H1 (cell line): ENCODE measurements around the gene DPF3. TPM values are rescaled to one million over a fixed set of nuclear protein-coding genes. Genes with fewer than 3 reads are reported as not detected.

ENCODE experiments used
- CTCF ChIA-PET: fragments of 300-600 bp; sonication (Branson Sonifier 250); formaldehyde crosslinking; loops from one replicate; lab custom pipeline; 2021; ENCODE audit not compliant: partially characterized antibody; lab: Charles Lee
- POLR2A ChIA-PET: fragments of 300-600 bp; sonication (Branson Sonifier 250); formaldehyde crosslinking; loops from one replicate; lab custom pipeline; 2021; ENCODE audit warnings: inconsistent platforms; ENCODE audit not compliant: partially characterized antibody; lab: Charles Lee
- DNase-seq, 2 experiments: peaks; one replicate each; pipeline versions ENCODE4 v3.0.0 to v3.0.0-alpha.2; 2010 to 2022; ENCODE audit warnings: low spot score in 2 of 2, low read depth in 1 of 2, mixed read lengths in 1 of 2
- FAIRE-seq: peaks from 2 replicates; lab custom pipeline; 2011; peaks lifted over from hg19 to GRCh38; lab: Jason Lieb, UNC
- H2AFZ ChIP-seq: 2 replicates; pipeline ENCODE4 v1.8.1; 2012; ENCODE audit warnings: low read length, inconsistent platforms
- H2AK5ac ChIP-seq: 2 replicates; pipeline ENCODE4 v1.6.1; 2013; ENCODE audit warnings: low read depth, low read length
- H2BK120ac ChIP-seq: replicated peaks from 2 replicates; pipeline ENCODE3; 2013; ENCODE audit warnings: low read depth, low read length, inconsistent platforms
- H2BK12ac ChIP-seq: 2 replicates; pipeline ENCODE4 v1.6.1; 2013; ENCODE audit warnings: low read depth, low read length
- H2BK15ac ChIP-seq: 2 replicates; pipeline ENCODE4 v1.6.1; 2013; ENCODE audit warnings: low read length
- H2BK20ac ChIP-seq: 2 replicates; pipeline ENCODE4 v1.6.1; 2013; ENCODE audit warnings: low read length
- H2BK5ac ChIP-seq: 2 replicates; pipeline ENCODE4 v1.6.1; 2013; ENCODE audit warnings: low read depth, low read length
- H3K14ac ChIP-seq: 2 replicates; pipeline ENCODE4 v1.6.1; 2013; ENCODE audit warnings: inconsistent platforms; ENCODE audit not compliant: insufficient read length
- H3K18ac ChIP-seq: 2 replicates; pipeline ENCODE4 v1.6.1; 2013; ENCODE audit warnings: low read length; ENCODE audit errors: extremely low read depth
- H3K23ac ChIP-seq: 2 replicates; pipeline ENCODE4 v1.6.1; 2013; ENCODE audit warnings: inconsistent platforms; ENCODE audit not compliant: insufficient read length
- H3K23me2 ChIP-seq: 2 replicates; pipeline ENCODE4 v1.6.1; 2013; ENCODE audit warnings: low read depth, low read length
- H3K27ac ChIP-seq: 2 replicates; pipeline ENCODE4 v1.6.1; 2011; ENCODE audit warnings: low read depth, low read length, inconsistent platforms
- H3K27me3 ChIP-seq, 4 experiments: replicated peaks in 1 of 4; 1 replicate in 1 of 4; 2 replicates in 3 of 4; pipeline versions ENCODE4 v1.6.1 to v1.8.1; 2011 to 2013; ENCODE audit warnings: low read length in 3 of 4, mild to moderate bottlenecking in 3 of 4, inconsistent platforms in 2 of 4, mixed read lengths in 2 of 4, moderate library complexity in 1 of 4; ENCODE audit not compliant: control insufficient read depth in 3 of 4, insufficient read depth in 3 of 4; ENCODE audit errors: extremely low read depth in 1 of 4
- H3K36me3 ChIP-seq, 4 experiments: 2 replicates each; pipeline versions ENCODE4 v1.6.1 to v1.8.1; 2011 to 2013; ENCODE audit warnings: mild to moderate bottlenecking in 4 of 4, low read length in 3 of 4, moderate library complexity in 2 of 4, control low read depth in 1 of 4, inconsistent platforms in 1 of 4; ENCODE audit not compliant: insufficient read depth in 4 of 4, control insufficient read depth in 2 of 4
- H3K4ac ChIP-seq: replicated peaks from 2 replicates; pipeline ENCODE3; 2013; ENCODE audit warnings: low read length, low read depth, mixed read lengths, inconsistent platforms; ENCODE audit not compliant: insufficient read length
- H3K4me1 ChIP-seq, 4 experiments: replicated peaks in 1 of 4; 1 replicate in 1 of 4; 2 replicates in 3 of 4; pipeline versions ENCODE4 v1.6.1 to v1.8.1; 2011 to 2013; ENCODE audit warnings: low read length in 3 of 4, inconsistent platforms in 2 of 4, mixed read lengths in 1 of 4; ENCODE audit not compliant: insufficient read depth in 4 of 4, control insufficient read depth in 3 of 4
- H3K4me2 ChIP-seq, 2 experiments: 2 replicates each; pipeline versions ENCODE4 v1.6.1 to v1.8.1; 2011 to 2013; ENCODE audit warnings: low read depth in 2 of 2, low read length in 2 of 2, control low read depth in 1 of 2, inconsistent platforms in 1 of 2, mild to moderate bottlenecking in 1 of 2; ENCODE audit not compliant: insufficient read depth in 1 of 2
- H3K4me3 ChIP-seq, 4 experiments: fragments of 200-600, 300-600 bp in 1 of 4; sonication (generic), shearing (Covaris generic), sonication (Bioruptor Twin) in 1 of 4; 2 replicates each; pipeline versions ENCODE4 v1.5.1 to v1.8.1; 2011 to 2016; ENCODE audit warnings: low read length in 4 of 4, low read depth in 3 of 4, control low read depth in 2 of 4, inconsistent platforms in 2 of 4, mild to moderate bottlenecking in 2 of 4, mixed read lengths in 1 of 4, moderate library complexity in 1 of 4; ENCODE audit not compliant: insufficient read depth in 2 of 4; ENCODE audit errors: extremely low read depth in 1 of 4
- H3K56ac ChIP-seq: replicated peaks from 2 replicates; pipeline ENCODE3; 2013; ENCODE audit warnings: low read depth, mild to moderate bottlenecking, mixed read lengths, low read length, inconsistent platforms; ENCODE audit not compliant: insufficient read length
- H3K79me1 ChIP-seq: 2 replicates; pipeline ENCODE4 v1.6.1; 2013; ENCODE audit warnings: low read depth, low read length, control low read depth
- H3K79me2 ChIP-seq, 2 experiments: 2 replicates each; pipeline versions ENCODE4 v1.6.1 to v1.8.1; 2012 to 2013; ENCODE audit warnings: low read length in 2 of 2, mild to moderate bottlenecking in 2 of 2, inconsistent platforms in 1 of 2; ENCODE audit not compliant: insufficient read depth in 2 of 2, control insufficient read depth in 1 of 2
- H3K9ac ChIP-seq, 4 experiments: replicated peaks in 1 of 4; 1 replicate in 1 of 4; 2 replicates in 3 of 4; pipeline versions ENCODE4 v1.6.1 to v1.8.1; 2011 to 2013; ENCODE audit warnings: low read depth in 3 of 4, low read length in 3 of 4, control low read depth in 2 of 4, mild to moderate bottlenecking in 2 of 4, moderate library complexity in 2 of 4, inconsistent platforms in 1 of 4; ENCODE audit errors: extremely low read depth in 1 of 4
- H3K9me3 ChIP-seq, 2 experiments: 2 replicates each; pipeline versions ENCODE4 v1.6.1 to v1.8.1; 2012 to 2013; ENCODE audit warnings: mild to moderate bottlenecking in 2 of 2, moderate library complexity in 2 of 2, control low read depth in 1 of 2, inconsistent platforms in 1 of 2, low read depth in 1 of 2, low read length in 1 of 2, mixed read lengths in 1 of 2; ENCODE audit not compliant: insufficient read depth in 2 of 2
- H4K20me1 ChIP-seq, 2 experiments: replicated peaks in 1 of 2; 2 replicates each; pipeline versions ENCODE3 to v1.8.1; 2011 to 2013; ENCODE audit warnings: inconsistent platforms in 2 of 2, low read length in 2 of 2, mild to moderate bottlenecking in 1 of 2; ENCODE audit not compliant: insufficient read depth in 2 of 2, control insufficient read depth in 1 of 2
- H4K5ac ChIP-seq: 2 replicates; pipeline ENCODE4 v1.6.1; 2013; ENCODE audit warnings: low read length, low read depth, mixed read lengths, inconsistent platforms; ENCODE audit not compliant: insufficient read length
- H4K8ac ChIP-seq: 2 replicates; pipeline ENCODE4 v1.8.0; 2013; ENCODE audit warnings: mild to moderate bottlenecking, moderate library complexity, low read length, inconsistent platforms; ENCODE audit not compliant: insufficient read depth; ENCODE audit errors: extremely low read depth
- H4K91ac ChIP-seq: replicated peaks from 2 replicates; pipeline ENCODE3; 2013; ENCODE audit warnings: low read length, mixed read lengths, inconsistent platforms; ENCODE audit not compliant: insufficient read length
- BRCA1 ChIP-seq: IDR thresholded peaks from 2 replicates; pipeline ENCODE4 v1.6.1; 2012; ENCODE audit warnings: low read depth, low read length, improper control_type of control experiment
- CHD1 ChIP-seq: IDR thresholded peaks from 2 replicates; pipeline ENCODE4 v1.6.1; 2012; ENCODE audit warnings: low read depth, low read length, improper control_type of control experiment
- WGBS, 2 experiments: shearing (Covaris generic) in 1 of 2; methylation state at CpG; one replicate each; pipeline versions ENCODE4 v1.1.6 to v1.1.7; 2013 to 2015; ENCODE audit warnings: low lambda C conversion rate in 2 of 2, mixed read lengths in 2 of 2, inconsistent platforms in 1 of 2, low coverage in 1 of 2, missing lambda C conversion rate in 1 of 2; ENCODE audit not compliant: insufficient replicate concordance in 2 of 2, insufficient coverage in 1 of 2, insufficient read length in 1 of 2; ENCODE audit errors: extremely low coverage in 1 of 2, missing lambda C conversion rate in 1 of 2; 5-methylcytosine and 5-hydroxymethylcytosine counted together
- polyA plus RNA-seq, 7 experiments: library from polyadenylated mRNA; depleted of rRNA in 3 of 7; stranded (reverse) in 5 of 7; unstranded in 2 of 7; fragments of >200 nt in 5 of 7; fragments of 200-250 nt in 2 of 7; gene quantifications; 1 replicate in 5 of 7; 2 replicates in 1 of 7; 4 replicates in 1 of 7; pipeline versions ENCODE4 v1.2.1 to v1.2.3, GENCODE V29; 2011 to 2013; ENCODE audit warnings: missing spikeins in 2 of 7, mixed read lengths in 2 of 7
- total RNA-seq: library from RNA; stranded (reverse); fragmentation: NEBNext Ultra II Directional; extraction: Animal tissue kit (Norgen Biotek cat#: 25700); gene quantifications from 2 replicates; pipeline ENCODE4 v1.2.1, GENCODE V29; 2021

Gene DPF3
- total and polyA plus RNA-seq, 2 of the 8 experiments (the other 6 are each of a cell fraction or from before 2014, with no cell fraction given) = 0.19 TPM; not detected in 1

DNA sequence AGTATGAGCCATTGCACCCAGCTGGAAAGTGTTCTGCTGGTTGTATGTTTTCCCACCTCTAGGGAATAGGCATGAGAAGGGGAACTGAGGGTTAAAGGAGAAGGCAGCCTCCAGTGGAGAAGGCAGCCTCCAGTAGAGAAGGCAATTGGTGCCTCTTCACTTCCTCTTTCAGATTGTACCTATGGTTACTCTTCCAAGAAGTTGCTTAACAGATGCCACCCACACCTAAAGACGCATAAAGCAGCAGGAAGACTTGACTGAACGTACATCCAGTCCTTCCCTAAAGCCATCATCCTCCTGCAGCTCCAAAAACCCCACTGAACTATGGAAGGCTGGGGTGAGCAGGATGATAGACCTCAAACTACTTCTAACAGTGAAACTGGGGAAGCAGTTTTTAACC is 13.1 kb downstream of the DPF3 start:
- Histone ChIP-seq H2BK5ac (no peak overlapping the region), H2BK120ac (no peak overlapping the region), H3K56ac (no peak overlapping the region), H3K4me1 (peaks cover 0 to 7% (median 4%) of the 10 kb centered on the region in 4 experiments; a peak in 4 of 7 replicates), H4K91ac (no peak overlapping the region), H3K9me3 (no peaks in the 10 kb centered on the region), H3K36me3 (no peaks in the 10 kb centered on the region), H3K27ac (no peak overlapping the region), H3K14ac (no peak overlapping the region), H3K4me2 (no peak overlapping the region), H3K27me3 (peaks cover 0 to 1% (median 0%) of the 10 kb centered on the region in 4 experiments; a peak in 1 of 7 replicates), H4K5ac (no peak overlapping the region), H2AK5ac (no peak overlapping the region), H3K79me1 (no peaks in the 10 kb centered on the region), H2AFZ (0 out of 2 replicates have a peak overlapping the region, but pooled peaks have one; percentile 35), H4K20me1 (no peaks in the 10 kb centered on the region), H3K9ac (no peak overlapping the region), H3K23me2 (no peaks in the 10 kb centered on the region), H3K4me3 (no peak overlapping the region), H3K18ac (no peak overlapping the region), H3K79me2 (no peaks in the 10 kb centered on the region), H2BK20ac (no peak overlapping the region), H2BK12ac (0 out of 2 replicates have a peak overlapping the region, but pooled peaks have one; percentile 10), H4K8ac (no peak overlapping the region), H3K23ac (no peak overlapping the region), H3K4ac (no peak overlapping the region), H2BK15ac (no peak overlapping the region)
- WGBS, 2 experiments = 88% methylated on average over 2 of the region's 2 CpGs; no CpG with 5 or more reads in 1 of the 2 experiments
- CTCF ChIA-PET = interaction anchor here (0.6 to 2.5 kb wide), 2 partner anchors 11 to 23 kb away, joined by 4 to 10 read pairs; no protein-coding TSS in a partner anchor
- no peak for DNase-seq
- POLR2A ChIA-PET = interaction anchor here (1.5 kb wide), 1 partner anchor 11 kb away, joined by 7 read pairs; no protein-coding TSS in a partner anchor
- FAIRE-seq = no peak
- TF ChIP-seq BRCA1 = no peak
- TF ChIP-seq CHD1 = no peak
